ENCODE data around the gene PLCH1. TPM values are rescaled to one million over a fixed set of nuclear protein-coding genes. Genes with fewer than 3 reads are reported as not detected.

Gene PLCH1
- total and polyA plus RNA-seq, 9 of the 15 experiments (the other 6 are each of a cell fraction or from before 2014, with no cell fraction given) = 0.17 to 0.62 (median 0.40) TPM

DNA sequence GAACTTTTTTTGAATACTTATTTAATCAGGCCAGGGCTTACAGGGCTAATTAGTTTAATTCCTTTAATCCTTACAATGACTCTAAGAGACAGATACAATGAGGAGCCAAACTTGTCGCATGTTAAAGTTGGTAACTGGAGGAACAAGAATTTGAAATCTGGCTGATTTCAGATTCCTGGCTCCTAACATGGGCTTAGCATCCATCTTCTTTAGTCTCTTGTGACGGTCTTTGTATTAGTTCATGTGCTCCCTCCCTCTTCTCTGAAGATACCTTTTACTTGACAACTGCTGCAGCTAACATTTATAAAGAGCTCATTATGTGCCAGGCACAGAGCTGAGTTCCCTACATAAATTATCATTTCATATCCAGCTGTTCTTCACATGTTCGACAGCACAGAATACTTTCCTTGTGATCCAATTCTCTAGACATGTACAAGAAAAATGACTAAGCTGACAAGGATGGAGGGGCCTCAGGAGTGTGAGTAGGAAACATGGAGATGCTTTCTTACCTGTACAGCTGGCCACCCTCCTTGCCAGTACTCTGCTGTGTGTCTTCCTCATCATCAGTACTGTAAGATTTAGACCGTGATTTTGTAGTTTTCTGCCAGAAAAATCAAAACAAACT is 244.6 kb downstream of the PLCH1 start (continued):
- TF ChIP-seq, protein P1, sequence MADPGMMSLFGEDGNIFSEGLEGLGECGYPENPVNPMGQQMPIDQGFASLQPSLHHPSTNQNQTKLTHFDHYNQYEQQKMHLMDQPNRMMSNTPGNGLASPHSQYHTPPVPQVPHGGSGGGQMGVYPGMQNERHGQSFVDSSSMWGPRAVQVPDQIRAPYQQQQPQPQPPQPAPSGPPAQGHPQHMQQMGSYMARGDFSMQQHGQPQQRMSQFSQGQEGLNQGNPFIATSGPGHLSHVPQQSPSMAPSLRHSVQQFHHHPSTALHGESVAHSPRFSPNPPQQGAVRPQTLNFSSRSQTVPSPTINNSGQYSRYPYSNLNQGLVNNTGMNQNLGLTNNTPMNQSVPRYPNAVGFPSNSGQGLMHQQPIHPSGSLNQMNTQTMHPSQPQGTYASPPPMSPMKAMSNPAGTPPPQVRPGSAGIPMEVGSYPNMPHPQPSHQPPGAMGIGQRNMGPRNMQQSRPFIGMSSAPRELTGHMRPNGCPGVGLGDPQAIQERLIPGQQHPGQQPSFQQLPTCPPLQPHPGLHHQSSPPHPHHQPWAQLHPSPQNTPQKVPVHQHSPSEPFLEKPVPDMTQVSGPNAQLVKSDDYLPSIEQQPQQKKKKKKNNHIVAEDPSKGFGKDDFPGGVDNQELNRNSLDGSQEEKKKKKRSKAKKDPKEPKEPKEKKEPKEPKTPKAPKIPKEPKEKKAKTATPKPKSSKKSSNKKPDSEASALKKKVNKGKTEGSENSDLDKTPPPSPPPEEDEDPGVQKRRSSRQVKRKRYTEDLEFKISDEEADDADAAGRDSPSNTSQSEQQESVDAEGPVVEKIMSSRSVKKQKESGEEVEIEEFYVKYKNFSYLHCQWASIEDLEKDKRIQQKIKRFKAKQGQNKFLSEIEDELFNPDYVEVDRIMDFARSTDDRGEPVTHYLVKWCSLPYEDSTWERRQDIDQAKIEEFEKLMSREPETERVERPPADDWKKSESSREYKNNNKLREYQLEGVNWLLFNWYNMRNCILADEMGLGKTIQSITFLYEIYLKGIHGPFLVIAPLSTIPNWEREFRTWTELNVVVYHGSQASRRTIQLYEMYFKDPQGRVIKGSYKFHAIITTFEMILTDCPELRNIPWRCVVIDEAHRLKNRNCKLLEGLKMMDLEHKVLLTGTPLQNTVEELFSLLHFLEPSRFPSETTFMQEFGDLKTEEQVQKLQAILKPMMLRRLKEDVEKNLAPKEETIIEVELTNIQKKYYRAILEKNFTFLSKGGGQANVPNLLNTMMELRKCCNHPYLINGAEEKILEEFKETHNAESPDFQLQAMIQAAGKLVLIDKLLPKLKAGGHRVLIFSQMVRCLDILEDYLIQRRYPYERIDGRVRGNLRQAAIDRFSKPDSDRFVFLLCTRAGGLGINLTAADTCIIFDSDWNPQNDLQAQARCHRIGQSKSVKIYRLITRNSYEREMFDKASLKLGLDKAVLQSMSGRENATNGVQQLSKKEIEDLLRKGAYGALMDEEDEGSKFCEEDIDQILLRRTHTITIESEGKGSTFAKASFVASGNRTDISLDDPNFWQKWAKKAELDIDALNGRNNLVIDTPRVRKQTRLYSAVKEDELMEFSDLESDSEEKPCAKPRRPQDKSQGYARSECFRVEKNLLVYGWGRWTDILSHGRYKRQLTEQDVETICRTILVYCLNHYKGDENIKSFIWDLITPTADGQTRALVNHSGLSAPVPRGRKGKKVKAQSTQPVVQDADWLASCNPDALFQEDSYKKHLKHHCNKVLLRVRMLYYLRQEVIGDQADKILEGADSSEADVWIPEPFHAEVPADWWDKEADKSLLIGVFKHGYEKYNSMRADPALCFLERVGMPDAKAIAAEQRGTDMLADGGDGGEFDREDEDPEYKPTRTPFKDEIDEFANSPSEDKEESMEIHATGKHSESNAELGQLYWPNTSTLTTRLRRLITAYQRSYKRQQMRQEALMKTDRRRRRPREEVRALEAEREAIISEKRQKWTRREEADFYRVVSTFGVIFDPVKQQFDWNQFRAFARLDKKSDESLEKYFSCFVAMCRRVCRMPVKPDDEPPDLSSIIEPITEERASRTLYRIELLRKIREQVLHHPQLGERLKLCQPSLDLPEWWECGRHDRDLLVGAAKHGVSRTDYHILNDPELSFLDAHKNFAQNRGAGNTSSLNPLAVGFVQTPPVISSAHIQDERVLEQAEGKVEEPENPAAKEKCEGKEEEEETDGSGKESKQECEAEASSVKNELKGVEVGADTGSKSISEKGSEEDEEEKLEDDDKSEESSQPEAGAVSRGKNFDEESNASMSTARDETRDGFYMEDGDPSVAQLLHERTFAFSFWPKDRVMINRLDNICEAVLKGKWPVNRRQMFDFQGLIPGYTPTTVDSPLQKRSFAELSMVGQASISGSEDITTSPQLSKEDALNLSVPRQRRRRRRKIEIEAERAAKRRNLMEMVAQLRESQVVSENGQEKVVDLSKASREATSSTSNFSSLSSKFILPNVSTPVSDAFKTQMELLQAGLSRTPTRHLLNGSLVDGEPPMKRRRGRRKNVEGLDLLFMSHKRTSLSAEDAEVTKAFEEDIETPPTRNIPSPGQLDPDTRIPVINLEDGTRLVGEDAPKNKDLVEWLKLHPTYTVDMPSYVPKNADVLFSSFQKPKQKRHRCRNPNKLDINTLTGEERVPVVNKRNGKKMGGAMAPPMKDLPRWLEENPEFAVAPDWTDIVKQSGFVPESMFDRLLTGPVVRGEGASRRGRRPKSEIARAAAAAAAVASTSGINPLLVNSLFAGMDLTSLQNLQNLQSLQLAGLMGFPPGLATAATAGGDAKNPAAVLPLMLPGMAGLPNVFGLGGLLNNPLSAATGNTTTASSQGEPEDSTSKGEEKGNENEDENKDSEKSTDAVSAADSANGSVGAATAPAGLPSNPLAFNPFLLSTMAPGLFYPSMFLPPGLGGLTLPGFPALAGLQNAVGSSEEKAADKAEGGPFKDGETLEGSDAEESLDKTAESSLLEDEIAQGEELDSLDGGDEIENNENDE (IDR thresholded peaks at IDR 0.05; ENCODE audit: low read depth, low read length) = no peak
- TF ChIP-seq CBX8 (IDR thresholded peaks at IDR 0.05; ENCODE audit: borderline replicate concordance, extremely low read depth, low read depth, low read length, poor library complexity, severe bottlenecking) (no peak), GTF2E2 (tag; IDR thresholded peaks at IDR 0.05) (no peak), CC2D1A (IDR thresholded peaks at IDR 0.05) (no peak), TARDBP (IDR thresholded peaks at IDR 0.05) (no peak)
- TF ChIP-seq, protein P2, sequence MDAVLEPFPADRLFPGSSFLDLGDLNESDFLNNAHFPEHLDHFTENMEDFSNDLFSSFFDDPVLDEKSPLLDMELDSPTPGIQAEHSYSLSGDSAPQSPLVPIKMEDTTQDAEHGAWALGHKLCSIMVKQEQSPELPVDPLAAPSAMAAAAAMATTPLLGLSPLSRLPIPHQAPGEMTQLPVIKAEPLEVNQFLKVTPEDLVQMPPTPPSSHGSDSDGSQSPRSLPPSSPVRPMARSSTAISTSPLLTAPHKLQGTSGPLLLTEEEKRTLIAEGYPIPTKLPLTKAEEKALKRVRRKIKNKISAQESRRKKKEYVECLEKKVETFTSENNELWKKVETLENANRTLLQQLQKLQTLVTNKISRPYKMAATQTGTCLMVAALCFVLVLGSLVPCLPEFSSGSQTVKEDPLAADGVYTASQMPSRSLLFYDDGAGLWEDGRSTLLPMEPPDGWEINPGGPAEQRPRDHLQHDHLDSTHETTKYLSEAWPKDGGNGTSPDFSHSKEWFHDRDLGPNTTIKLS (IDR thresholded peaks at IDR 0.05; ENCODE audit: borderline replicate concordance, low read depth) = no peak
- TF ChIP-seq, protein P3, sequence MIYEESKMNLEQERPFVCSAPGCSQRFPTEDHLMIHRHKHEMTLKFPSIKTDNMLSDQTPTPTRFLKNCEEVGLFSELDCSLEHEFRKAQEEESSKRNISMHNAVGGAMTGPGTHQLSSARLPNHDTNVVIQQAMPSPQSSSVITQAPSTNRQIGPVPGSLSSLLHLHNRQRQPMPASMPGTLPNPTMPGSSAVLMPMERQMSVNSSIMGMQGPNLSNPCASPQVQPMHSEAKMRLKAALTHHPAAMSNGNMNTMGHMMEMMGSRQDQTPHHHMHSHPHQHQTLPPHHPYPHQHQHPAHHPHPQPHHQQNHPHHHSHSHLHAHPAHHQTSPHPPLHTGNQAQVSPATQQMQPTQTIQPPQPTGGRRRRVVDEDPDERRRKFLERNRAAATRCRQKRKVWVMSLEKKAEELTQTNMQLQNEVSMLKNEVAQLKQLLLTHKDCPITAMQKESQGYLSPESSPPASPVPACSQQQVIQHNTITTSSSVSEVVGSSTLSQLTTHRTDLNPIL (CRISPR knock-in tag; IDR thresholded peaks at IDR 0.05) = no peak

Data from K562 (cell line).